Heart left ventricle (tissue), 16 donors: ENCODE results near the gene ZBTB39. TPM values are rescaled to one million over a fixed set of nuclear protein-coding genes. Genes with fewer than 3 reads are reported as not detected.
A peak's percentile ranks its signal among the peaks of the same experiment; 100 is the strongest.

ENCODE experiments used
- ATAC-seq, 4 donors: fragments of 200-7000 bp; cut with Tn5 transposase; one replicate each; pipeline ENCODE4 v1.9.1; 2020 to 2022; ENCODE audit warnings: moderate library complexity in 4 of 4, mild to moderate bottlenecking in 3 of 4, moderate number of reproducible peaks in 1 of 4
- DNase-seq, 5 donors: peaks; one replicate each; pipeline ENCODE4 v3.0.0-alpha.2; 2020
- H3K27ac ChIP-seq, 12 donors: fragments of 200-600 bp; sonication (generic) in 4 of 12; one replicate each; pipeline versions ENCODE4 v1.5.0 to v1.8.0; 2016 to 2022; ENCODE audit warnings: mild to moderate bottlenecking in 2 of 12
- H3K27me3 ChIP-seq, 9 donors: fragments of 200-600 bp; sonication (generic) in 2 of 9; one replicate each; pipeline versions ENCODE4 v1.5.1 to v1.8.0; 2016 to 2022; ENCODE audit warnings: mild to moderate bottlenecking in 3 of 9
- H3K36me3 ChIP-seq, 9 donors: fragments of 200-600 bp; sonication (generic) in 2 of 9; one replicate each; pipeline versions ENCODE4 v1.5.0 to v1.8.0; 2018 to 2022; ENCODE audit warnings: mild to moderate bottlenecking in 2 of 9
- H3K4me1 ChIP-seq, 12 donors: fragments of 200-600 bp; sonication (generic) in 4 of 12; one replicate each; pipeline versions ENCODE4 v1.5.0 to v1.8.0; 2016 to 2022; ENCODE audit warnings: mild to moderate bottlenecking in 3 of 12
- H3K4me3 ChIP-seq, 12 donors: fragments of 200-600 bp; sonication (generic) in 4 of 12; one replicate each; pipeline versions ENCODE4 v1.5.0 to v1.8.0; 2017 to 2022; ENCODE audit warnings: mild to moderate bottlenecking in 9 of 12, moderate library complexity in 4 of 12
- H3K9me3 ChIP-seq, 12 donors: fragments of 200-600 bp; sonication (generic) in 4 of 12; one replicate each; pipeline versions ENCODE4 v1.5.0 to v1.8.0; 2016 to 2022; ENCODE audit warnings: mild to moderate bottlenecking in 1 of 12
- CTCF ChIP-seq, 12 donors: fragments of 200-600 bp; sonication (generic) in 4 of 12; IDR thresholded peaks; one replicate each; pipeline versions ENCODE4 v1.5.0 to v1.8.0; 2018 to 2022; ENCODE audit warnings: antibody characterized with exemption in 12 of 12, mild to moderate bottlenecking in 5 of 12
- POLR2A ChIP-seq, 2 donors: fragments of 450-650 bp; IDR thresholded peaks; one replicate each; pipeline ENCODE4 v1.6.1; 2017; ENCODE audit warnings: antibody characterized with exemption in 2 of 2, mild to moderate bottlenecking in 2 of 2, moderate library complexity in 2 of 2
- WGBS, 4 donors: extraction: QIAGEN DNeasy Blood & Tissue Kit in 2 of 4; methylation state at CpG; one replicate each; pipeline versions ENCODE4 v1.1.5 to v1.1.7; 2013 to 2018; 5-methylcytosine and 5-hydroxymethylcytosine counted together
- intact Hi-C, 10 donors: fragments of 100-400 bp; cut with DNase I; formaldehyde crosslinking; loops; one replicate each; pipeline versions ENCODE4 v1.11.1 to v1.14.2; 2022
- polyA plus RNA-seq, 2 donors: library from polyadenylated mRNA; stranded (reverse); fragments of 200-250 nt; gene quantifications; one replicate each; pipeline ENCODE4 v1.2.3, GENCODE V29; 2013
- total RNA-seq, 9 donors: library from RNA; depleted of rRNA in 2 of 9; stranded (reverse); fragments of >200 nt in 2 of 9; fragmentation: NEBNext Ultra II Directional in 3 of 9; extraction: Animal tissue kit (Norgen Biotek cat#: 25700) in 3 of 9; gene quantifications; one replicate each; pipeline versions ENCODE4 v1.1.0 to v1.2.4, GENCODE V29; 2016 to 2023
- donor health status: ischemic (EF 13 %, LVEDD 7.1; RV severe dilation, severe dysfunction).
- donor health status: healthy with polysubstance abuse.
- donor health status: DM: no; HTN: yes; CAD: no.
- donor health status: DM: no; HTN: no; CAD: no.
- donor health status: ischemic (EF 25% LVEDD 6.9; RV normal size, moderate dysfunction).
- donor health status: ischemic (EF 25% LVEDD 5.7; RV mildly dilated, moderate dysfunction).
- donor health status: healthy.
- donor health status: DM: yes; HTN: yes; CAD: no.
- donor health status: ischemic (EF 35%, LVEDD 5.7; RV mildly dilated, moderate dysfunction).
- donor health status: nonischemic (EF 11% LVEDD 7.7; RV severe dilation, severe dysfunction).
- donor health status: DM: yes; HTN: yes; CAD: no.
- donor health status: PGD.
- donor health status: ischemic (EF 29% LVEDD 5.4; RV normal size, mild dysfunction).
- donor health status: nonischemic (EF 23%, LVEDD 6.1; RV moderate dilation, normal function).

ZBTB39 gene
- total and polyA plus RNA-seq, 11 donors = 1.5 to 4.5 (median 3.3) TPM

- intact Hi-C loops = no loop called here
- Histone ChIP-seq H3K36me3 (peaks cover 0 to 10% (median 0%) of the 10 kb centered on the region in 9 donors), H3K4me1 (peaks cover 0 to 40% (median 19%) of the 10 kb centered on the region in 12 donors), H3K9me3 (no peaks in the 10 kb centered on the region), H3K27me3 (no peaks in the 10 kb centered on the region), H3K4me3 (no peak overlapping the region), H3K27ac (no peak overlapping the region)
- 81 to 90% (median 83%) methylated on average over 10 of the region's 10 CpGs for WGBS, 4 donors
- ATAC-seq (no peak), DNase-seq (no peak)
- TF ChIP-seq CTCF (IDR thresholded peaks at IDR 0.05) (no peak), POLR2A (IDR thresholded peaks at IDR 0.05) (no peak)
Observed at GRCh38 chr12:56993346-56993745, 13.0 kb downstream of the ZBTB39 start.

GRCh38 chr12:56991319-56992246 is 14.8 kb downstream of the ZBTB39 start:
- Histone ChIP-seq H3K9me3 (no peaks in the 10 kb centered on the region), H3K4me3 (no peak overlapping the region), H3K27ac (peak overlapping the region in 8 of 12 donors; percentile 15 to 83 (median 48)), H3K4me1 (peaks cover 4 to 46% (median 28%) of the 10 kb centered on the region in 12 donors), H3K27me3 (no peaks in the 10 kb centered on the region), H3K36me3 (peaks cover 0 to 10% (median 0%) of the 10 kb centered on the region in 9 donors)
- ATAC-seq (peak in 2 of 4 donors; percentile 58 to 67), DNase-seq (peak; percentile 55 to 73 (median 63))
- 65 to 71% (median 69%) methylated on average over 8 of the region's 8 CpGs for WGBS, 4 donors
- TF ChIP-seq POLR2A (IDR thresholded peaks at IDR 0.05) (no peak), CTCF (IDR thresholded peaks at IDR 0.05) (no peak)
- intact Hi-C loops = no loop called here

GRCh38 chr12:56990648-56991318 is 15.6 kb downstream of the ZBTB39 start:
- intact Hi-C loops = no loop called here
- peak in 1 of 4 donors; percentile 3 for ATAC-seq
- TF ChIP-seq CTCF (IDR thresholded peaks at IDR 0.05) = no peak
- TF ChIP-seq POLR2A (IDR thresholded peaks at IDR 0.05) = no peak
- WGBS, 4 donors = 47 to 56% (median 55%) methylated on average over 7 of the region's 7 CpGs
- Histone ChIP-seq H3K4me1 (peaks cover 4 to 46% (median 28%) of the 10 kb centered on the region in 12 donors), H3K27me3 (no peaks in the 10 kb centered on the region), H3K36me3 (peaks cover 0 to 9% (median 0%) of the 10 kb centered on the region in 9 donors), H3K4me3 (no peak overlapping the region), H3K27ac (peak overlapping the region in 8 of 12 donors; percentile 0 to 70 (median 42)), H3K9me3 (no peaks in the 10 kb centered on the region)
- DNase-seq = no peak
